Neural progenitor cell (in vitro differentiated cells): ENCODE data around the gene COL26A1. TPM values are rescaled to one million over a fixed set of nuclear protein-coding genes. Genes with fewer than 3 reads are reported as not detected.

Experiments
- DNase-seq: peaks from one replicate; pipeline ENCODE4 v3.0.0-alpha.2; 2016; ENCODE audit warnings: low spot score
- H2AFZ ChIP-seq: fragments of 200-600 bp; sonication (generic); replicated peaks from 2 replicates; pipeline ENCODE4 v1.6.1; 2016; ENCODE audit warnings: antibody characterized with exemption
- H3F3A ChIP-seq: fragments of 200-600 bp; sonication (generic); 2 replicates; pipeline ENCODE4 v1.6.1; 2016; ENCODE audit warnings: antibody characterized with exemption, low read depth
- H3K27ac ChIP-seq: fragments of 200-600 bp; sonication (generic); 2 replicates; pipeline ENCODE4 v1.5.1; 2016; ENCODE audit warnings: mild to moderate bottlenecking
- H3K27me3 ChIP-seq: fragments of 200-600 bp; sonication (generic); 2 replicates; pipeline ENCODE4 v1.6.1; 2016; ENCODE audit warnings: mild to moderate bottlenecking, moderate library complexity
- H3K36me3 ChIP-seq: fragments of 200-600 bp; sonication (generic); 2 replicates; pipeline ENCODE4 v1.5.1; 2016
- H3K4me1 ChIP-seq: fragments of 200-600 bp; sonication (generic); 2 replicates; pipeline ENCODE4 v1.6.1; 2016; ENCODE audit warnings: mixed run types
- H3K4me2 ChIP-seq: fragments of 200-600 bp; sonication (generic); 2 replicates; pipeline ENCODE4 v1.6.1; 2016
- H3K4me3 ChIP-seq: fragments of 200-600 bp; sonication (generic); 2 replicates; pipeline ENCODE4 v1.5.1; 2016
- H3K79me2 ChIP-seq: fragments of 200-600 bp; sonication (generic); 2 replicates; pipeline ENCODE4 v1.6.1; 2016; ENCODE audit warnings: low read depth
- H3K9ac ChIP-seq: fragments of 200-600 bp; sonication (generic); 2 replicates; pipeline ENCODE4 v1.6.1; 2016
- H3K9me3 ChIP-seq: fragments of 200-600 bp; sonication (generic); 2 replicates; pipeline ENCODE4 v1.5.1; 2016; ENCODE audit warnings: low read depth
- H4K20me1 ChIP-seq: fragments of 200-600 bp; sonication (generic); 2 replicates; pipeline ENCODE4 v1.6.1; 2016; ENCODE audit warnings: low read depth
- H3K27ac Mint-ChIP-seq: 3 replicates; pipeline ENCODE4 v1.8.0; 2021; ENCODE audit warnings: mixed read lengths
- H3K27me3 Mint-ChIP-seq: 2 replicates; pipeline ENCODE4 v1.8.0; 2022; ENCODE audit warnings: low read depth, mild to moderate bottlenecking, inconsistent platforms, moderate library complexity, mixed read lengths; ENCODE audit not compliant: insufficient read depth
- H3K36me3 Mint-ChIP-seq: 3 replicates; pipeline ENCODE4 v1.8.0; 2021; ENCODE audit warnings: mixed read lengths
- H3K4me1 Mint-ChIP-seq: 3 replicates; pipeline ENCODE4 v1.8.0; 2021; ENCODE audit warnings: mixed read lengths
- H3K4me3 Mint-ChIP-seq: 3 replicates; pipeline ENCODE4 v1.8.0; 2021; ENCODE audit warnings: mild to moderate bottlenecking, moderate library complexity, mixed read lengths
- H3K9me3 Mint-ChIP-seq: 3 replicates; pipeline ENCODE4 v1.8.0; 2020; ENCODE audit warnings: mixed read lengths
- CTCF ChIP-seq: fragments of 200-600 bp; sonication (generic); IDR thresholded peaks from 2 replicates; pipeline ENCODE4 v1.5.1; 2017; ENCODE audit warnings: antibody characterized with exemption, mild to moderate bottlenecking
- EZH2 ChIP-seq: fragments of 200-600 bp; sonication (generic); IDR thresholded peaks from 2 replicates; pipeline ENCODE4 v1.6.1; 2017; ENCODE audit warnings: antibody characterized with exemption, mild to moderate bottlenecking, moderate library complexity
- EZH2phosphoT487 ChIP-seq: fragments of 200-600 bp; sonication (generic); IDR thresholded peaks from 2 replicates; pipeline ENCODE4 v1.6.1; 2017; ENCODE audit warnings: antibody characterized with exemption
- total RNA-seq: library from RNA; depleted of rRNA; stranded (reverse); fragments of >200 nt; gene quantifications from 2 replicates; pipeline ENCODE4 v1.2.3, GENCODE V29; 2015; ENCODE audit warnings: low replicate concordance

Gene COL26A1
- total RNA-seq, 1 donor from 2014 or later: 26.7 TPM

GRCh38 chr7:101506531-101506930 is 143.9 kb downstream of the COL26A1 start:
- no peak overlapping the region for H3K27ac ChIP-seq
- H3K79me2 ChIP-seq: no peaks in the 10 kb centered on the region
- H3K27me3 ChIP-seq: no peaks in the 10 kb centered on the region
- no peak overlapping the region for H3K9ac ChIP-seq
- H2AFZ ChIP-seq: no peak overlapping the region
- H3K36me3 ChIP-seq: no peaks in the 10 kb centered on the region
- H3K9me3 Mint-ChIP-seq: no peaks in the 10 kb centered on the region
- H3F3A ChIP-seq: no peaks in the 10 kb centered on the region
- H3K4me3 ChIP-seq: no peak overlapping the region
- H3K27ac Mint-ChIP-seq: no peak overlapping the region
- no peak overlapping the region for H3K4me2 ChIP-seq
- no peaks in the 10 kb centered on the region for H4K20me1 ChIP-seq
- H3K4me1 Mint-ChIP-seq: peaks cover 22% of the 10 kb centered on the region
- H3K36me3 Mint-ChIP-seq: no peaks in the 10 kb centered on the region
- H3K4me3 Mint-ChIP-seq: no peak overlapping the region
- no peaks in the 10 kb centered on the region for H3K9me3 ChIP-seq
- H3K4me1 ChIP-seq: no peaks in the 10 kb centered on the region
- no peak for TF ChIP-seq EZH2phosphoT487
- TF ChIP-seq EZH2: no peak
- TF ChIP-seq CTCF: no peak
- peaks cover 8% of the 10 kb centered on the region for H3K27me3 Mint-ChIP-seq
- DNase-seq: no peak

- H3K9ac ChIP-seq: no peak overlapping the region
These were observed 144.7 kb downstream of the COL26A1 start for GRCh38 chr7:101507327-101507726.

GRCh38 chr7:101507791-101508252 is 145.1 kb downstream of the COL26A1 start:
- no peaks in the 10 kb centered on the region for H3K9me3 Mint-ChIP-seq
- Histone ChIP-seq H4K20me1 (no peaks in the 10 kb centered on the region), H3K4me1 (no peaks in the 10 kb centered on the region), H3F3A (no peaks in the 10 kb centered on the region), H3K27ac (no peak overlapping the region), H3K4me3 (no peak overlapping the region), H3K4me2 (peak overlapping the region; percentile 47), H3K9me3 (no peaks in the 10 kb centered on the region), H3K27me3 (no peaks in the 10 kb centered on the region), H3K36me3 (no peaks in the 10 kb centered on the region), H3K79me2 (no peaks in the 10 kb centered on the region), H2AFZ (peak overlapping the region; percentile 22), H3K9ac (no peak overlapping the region)
- H3K27ac Mint-ChIP-seq: peak overlapping the region; percentile 48
- H3K27me3 Mint-ChIP-seq: peaks cover 5% of the 10 kb centered on the region
- H3K4me3 Mint-ChIP-seq: no peak overlapping the region
- peak; percentile 92 for DNase-seq
- peaks cover 20% of the 10 kb centered on the region for H3K4me1 Mint-ChIP-seq
- H3K36me3 Mint-ChIP-seq: no peaks in the 10 kb centered on the region
- TF ChIP-seq EZH2: no peak
- TF ChIP-seq CTCF: peak; percentile 99

More at GRCh38 chr7:101507327-101507726, 144.7 kb downstream of the COL26A1 start:
- no peak for TF ChIP-seq EZH2
- no peak for TF ChIP-seq EZH2phosphoT487
- TF ChIP-seq CTCF: no peak
- H3F3A ChIP-seq: no peaks in the 10 kb centered on the region
- Mint-ChIP-seq H3K27ac (peak overlapping the region; percentile 48), H3K27me3 (peaks cover 5% of the 10 kb centered on the region), H3K4me1 (peaks cover 22% of the 10 kb centered on the region), H3K4me3 (no peak overlapping the region), H3K36me3 (no peaks in the 10 kb centered on the region), H3K9me3 (no peaks in the 10 kb centered on the region)
- H3K36me3 ChIP-seq: no peaks in the 10 kb centered on the region
- DNase-seq: no peak
- no peak overlapping the region for H3K4me3 ChIP-seq
- no peaks in the 10 kb centered on the region for H3K27me3 ChIP-seq
- H3K79me2 ChIP-seq: no peaks in the 10 kb centered on the region
- peak overlapping the region; percentile 22 for H2AFZ ChIP-seq
- peak overlapping the region; percentile 47 for H3K4me2 ChIP-seq
- H3K27ac ChIP-seq: no peak overlapping the region
- H3K9me3 ChIP-seq: no peaks in the 10 kb centered on the region
- H4K20me1 ChIP-seq: no peaks in the 10 kb centered on the region
- no peaks in the 10 kb centered on the region for H3K4me1 ChIP-seq
